ENCODE data around the gene IQSEC3. TPM values are rescaled to one million over a fixed set of nuclear protein-coding genes. Genes with fewer than 3 reads are reported as not detected.

The IQSEC3 gene
- total RNA-seq, 1 experiment from 2014 or later = 0.55 TPM

- Histone ChIP-seq H2BK15ac (ENCODE audit: low read depth, low read length) (no peak overlapping the region), H2BK120ac (ENCODE audit: low read depth, low read length, poor library complexity, severe bottlenecking) (no peak overlapping the region), H2BK12ac (ENCODE audit: insufficient read length, low read depth, low read length) (no peak overlapping the region), H3K18ac (ENCODE audit: insufficient read length, low read depth, low read length) (no peak overlapping the region), H4K8ac (replicated peaks; ENCODE audit: insufficient read length, low read depth, low read length) (no peak overlapping the region), H2AFZ (ENCODE audit: low read length) (no peak overlapping the region), H3K56ac (ENCODE audit: insufficient read length, low read depth, low read length) (no peak overlapping the region), H2AK5ac (ENCODE audit: insufficient read length, low read length) (no peak overlapping the region), H3K27me3 (ENCODE audit: insufficient read depth, low read length) (no peaks in the 10 kb centered on the region; the same call in 1 of the 2 replicates), H3K23me2 (ENCODE audit: insufficient read length, low read depth, low read length, poor library complexity, severe bottlenecking) (no peaks in the 10 kb centered on the region), H3K9ac (ENCODE audit: extremely low read depth, insufficient read length, low read length) (no peak overlapping the region), H3K79me2 (ENCODE audit: insufficient read depth, low read length) (no peaks in the 10 kb centered on the region), H3K4me1 (ENCODE audit: insufficient read depth, low read length) (no peaks in the 10 kb centered on the region), H3K27ac (ENCODE audit: insufficient read length, low read depth, low read length) (no peak overlapping the region), H2BK5ac (ENCODE audit: insufficient read length, low read length) (no peak overlapping the region), H3K9me3 (ENCODE audit: control insufficient read depth, low read depth, low read length) (no peaks in the 10 kb centered on the region), H3K4me2 (ENCODE audit: insufficient read depth, insufficient read length, low read length) (no peak overlapping the region), H2BK20ac (ENCODE audit: low read depth, low read length, poor library complexity, severe bottlenecking) (no peak overlapping the region), H3K23ac (ENCODE audit: insufficient read length, low read depth, low read length) (no peak overlapping the region), H4K5ac (ENCODE audit: insufficient read length, low read depth, low read length) (no peak overlapping the region), H3T11ph (ENCODE audit: low read length) (no peak overlapping the region), H3K14ac (ENCODE audit: insufficient read depth, low read length) (no peak overlapping the region), H3K4ac (ENCODE audit: low read depth, low read length) (no peak overlapping the region), H3K79me1 (ENCODE audit: insufficient read depth, low read depth, low read length, poor library complexity, severe bottlenecking) (no peaks in the 10 kb centered on the region), H4K20me1 (ENCODE audit: control insufficient read depth, insufficient read depth, insufficient read length) (no peaks in the 10 kb centered on the region), H4K91ac (ENCODE audit: insufficient read length, low read depth, low read length) (no peak overlapping the region)
- Mint-ChIP-seq H3K4me1 (peaks cover 12 to 21% of the 10 kb centered on the region in 2 experiments), H3K4me3 (no peak overlapping the region), H3K9me3 (peaks cover 0 to 6% of the 10 kb centered on the region in 2 experiments; a peak in 3 of 5 replicates), H3K27me3 (ENCODE audit: low read depth) (peaks cover 88% of the 10 kb centered on the region), H3K27ac (no peak overlapping the region), H3K36me3 (ENCODE audit: insufficient read depth in 1 of 3, low read depth in 3 of 3) (no peaks in the 10 kb centered on the region)
- TF ChIP-seq, protein P1, sequence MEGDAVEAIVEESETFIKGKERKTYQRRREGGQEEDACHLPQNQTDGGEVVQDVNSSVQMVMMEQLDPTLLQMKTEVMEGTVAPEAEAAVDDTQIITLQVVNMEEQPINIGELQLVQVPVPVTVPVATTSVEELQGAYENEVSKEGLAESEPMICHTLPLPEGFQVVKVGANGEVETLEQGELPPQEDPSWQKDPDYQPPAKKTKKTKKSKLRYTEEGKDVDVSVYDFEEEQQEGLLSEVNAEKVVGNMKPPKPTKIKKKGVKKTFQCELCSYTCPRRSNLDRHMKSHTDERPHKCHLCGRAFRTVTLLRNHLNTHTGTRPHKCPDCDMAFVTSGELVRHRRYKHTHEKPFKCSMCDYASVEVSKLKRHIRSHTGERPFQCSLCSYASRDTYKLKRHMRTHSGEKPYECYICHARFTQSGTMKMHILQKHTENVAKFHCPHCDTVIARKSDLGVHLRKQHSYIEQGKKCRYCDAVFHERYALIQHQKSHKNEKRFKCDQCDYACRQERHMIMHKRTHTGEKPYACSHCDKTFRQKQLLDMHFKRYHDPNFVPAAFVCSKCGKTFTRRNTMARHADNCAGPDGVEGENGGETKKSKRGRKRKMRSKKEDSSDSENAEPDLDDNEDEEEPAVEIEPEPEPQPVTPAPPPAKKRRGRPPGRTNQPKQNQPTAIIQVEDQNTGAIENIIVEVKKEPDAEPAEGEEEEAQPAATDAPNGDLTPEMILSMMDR (conservative IDR thresholded peaks at IDR 0.05) = no peak
- DNase-seq = no peak
- no CpG with 5 or more reads among the region's 3 CpGs for WGBS (ENCODE audit: extremely low coverage, insufficient read length, low lambda C conversion rate)
Measured at GRCh38 chr12:197347-197746, 130.8 kb downstream of the IQSEC3 start.

Measured in H9 (cell line).